ENCODE results near the gene SLC17A3. TPM values are rescaled to one million over a fixed set of nuclear protein-coding genes. Genes with fewer than 3 reads are reported as not detected.

SLC17A3 gene
- total RNA-seq, 1 donor from 2014 or later = 0.34 TPM

- no peak for TF ChIP-seq CTCF (IDR thresholded peaks at IDR 0.05; ENCODE audit: unreplicated experiment)
- Mint-ChIP-seq H3K4me3 (ENCODE audit: low read depth) (no peak overlapping the region), H3K27me3 (peaks cover 9% of the 10 kb centered on the region)
Observed at GRCh38 chr6:25874822-25875562, 949 bp upstream of the SLC17A3 start.

DNA sequence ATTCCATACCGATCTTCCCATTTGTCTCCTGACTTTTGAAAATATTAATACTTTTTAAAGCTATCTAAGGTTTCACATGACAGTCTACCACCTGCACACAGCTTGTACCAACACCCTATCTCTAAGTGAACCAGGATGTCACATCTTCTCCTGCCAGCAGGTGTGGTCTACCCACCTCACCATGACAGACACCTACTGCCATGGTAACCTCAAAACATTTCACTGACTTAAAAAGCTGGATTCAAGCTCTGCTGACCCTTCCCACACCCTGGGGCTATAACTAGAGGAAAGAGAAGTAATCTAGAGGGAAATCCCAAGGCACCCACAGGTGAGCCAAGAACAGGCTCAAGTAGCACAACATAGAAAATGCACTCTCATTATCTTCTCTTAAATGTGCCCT is 1.2 kb downstream of the SLC17A3 start:
- H3K36me3 Mint-ChIP-seq (ENCODE audit: insufficient read depth) = no peaks in the 10 kb centered on the region
- TF ChIP-seq CTCF (IDR thresholded peaks at IDR 0.05; ENCODE audit: unreplicated experiment) = no peak
- no peaks in the 10 kb centered on the region for H3K4me1 Mint-ChIP-seq (ENCODE audit: low read depth)
- peaks cover 3% of the 10 kb centered on the region for H3K27me3 Mint-ChIP-seq
- H3K4me3 Mint-ChIP-seq (ENCODE audit: low read depth) = no peak overlapping the region
- H3K27ac Mint-ChIP-seq = no peak overlapping the region
- no peaks in the 10 kb centered on the region for H3K9me3 Mint-ChIP-seq (ENCODE audit: low read depth)
- DNase-seq (ENCODE audit: low spot score, unreplicated experiment) = no peak

More at GRCh38 chr6:25874822-25875562, 949 bp upstream of the SLC17A3 start:
- H3K27ac Mint-ChIP-seq = no peak overlapping the region
- H3K36me3 Mint-ChIP-seq (ENCODE audit: insufficient read depth) = no peaks in the 10 kb centered on the region
- H3K9me3 Mint-ChIP-seq (ENCODE audit: low read depth) = no peaks in the 10 kb centered on the region
- no peak for DNase-seq (ENCODE audit: low spot score, unreplicated experiment)
- H3K4me1 Mint-ChIP-seq (ENCODE audit: low read depth) = no peaks in the 10 kb centered on the region

- H3K4me3 Mint-ChIP-seq (ENCODE audit: low read depth) = no peak overlapping the region
- DNase-seq (ENCODE audit: low spot score, unreplicated experiment) = no peak
- no peak for TF ChIP-seq CTCF (IDR thresholded peaks at IDR 0.05; ENCODE audit: unreplicated experiment)
- no peak overlapping the region for H3K27ac Mint-ChIP-seq
- no peaks in the 10 kb centered on the region for H3K36me3 Mint-ChIP-seq (ENCODE audit: insufficient read depth)
- peaks cover 3% of the 10 kb centered on the region for H3K27me3 Mint-ChIP-seq
- H3K9me3 Mint-ChIP-seq (ENCODE audit: low read depth) = no peaks in the 10 kb centered on the region
- peaks cover 6% of the 10 kb centered on the region for H3K4me1 Mint-ChIP-seq (ENCODE audit: low read depth)
Observed at GRCh38 chr6:25869840-25870239, 4.2 kb downstream of the SLC17A3 start.

GRCh38 chr6:25868436-25869183 is 5.4 kb downstream of the SLC17A3 start:
- H3K36me3 Mint-ChIP-seq (ENCODE audit: insufficient read depth) = no peaks in the 10 kb centered on the region
- TF ChIP-seq CTCF (IDR thresholded peaks at IDR 0.05; ENCODE audit: unreplicated experiment) = no peak
- H3K27ac Mint-ChIP-seq = no peak overlapping the region
- H3K9me3 Mint-ChIP-seq (ENCODE audit: low read depth) = peaks cover 8% of the 10 kb centered on the region
- DNase-seq (ENCODE audit: low spot score, unreplicated experiment) = no peak
- H3K4me3 Mint-ChIP-seq (ENCODE audit: low read depth) = no peak overlapping the region
- H3K4me1 Mint-ChIP-seq (ENCODE audit: low read depth) = peaks cover 18% of the 10 kb centered on the region
- H3K27me3 Mint-ChIP-seq = peaks cover 12% of the 10 kb centered on the region

- H3K4me1 Mint-ChIP-seq (ENCODE audit: low read depth) = peaks cover 26% of the 10 kb centered on the region
- H3K36me3 Mint-ChIP-seq (ENCODE audit: insufficient read depth) = no peaks in the 10 kb centered on the region
- DNase-seq (ENCODE audit: low spot score, unreplicated experiment) = no peak
- H3K27me3 Mint-ChIP-seq = peaks cover 10% of the 10 kb centered on the region
- H3K27ac Mint-ChIP-seq = no peak overlapping the region
- H3K9me3 Mint-ChIP-seq (ENCODE audit: low read depth) = peaks cover 8% of the 10 kb centered on the region
- H3K4me3 Mint-ChIP-seq (ENCODE audit: low read depth) = no peak overlapping the region
- no peak for TF ChIP-seq CTCF (IDR thresholded peaks at IDR 0.05; ENCODE audit: unreplicated experiment)
Observed at GRCh38 chr6:25866011-25866410, 8.0 kb downstream of the SLC17A3 start.
